MM.1S (cell line): Measurements from ENCODE around the gene MPV17.

Source experiments
- DNase-seq: peaks from one replicate; pipeline ENCODE4 v3.0.0-alpha.2; 2015
- H2AFZ ChIP-seq: fragments of 300-600 bp; sonication (generic); 2 replicates; pipeline ENCODE4 v1.6.0; 2016; ENCODE audit warnings: antibody characterized with exemption, low read length
- H3F3A ChIP-seq: fragments of 300-600 bp; sonication (generic); 2 replicates; pipeline ENCODE4 v1.6.1; 2016; ENCODE audit warnings: mild to moderate bottlenecking, antibody characterized with exemption, low read length, moderate library complexity, mixed read lengths; ENCODE audit not compliant: insufficient read depth
- H3K27ac ChIP-seq: fragments of 300-600 bp; sonication (generic); 2 replicates; pipeline ENCODE4 v1.5.1; 2016; ENCODE audit warnings: mild to moderate bottlenecking, low read length
- H3K27me3 ChIP-seq: fragments of 300-600 bp; sonication (generic); replicated peaks from 2 replicates; pipeline ENCODE4 v1.6.0; 2016; ENCODE audit warnings: low read length; ENCODE audit not compliant: insufficient read depth
- H3K36me3 ChIP-seq: fragments of 300-600 bp; sonication (generic); replicated peaks from 2 replicates; pipeline ENCODE4 v1.6.1; 2016; ENCODE audit warnings: mild to moderate bottlenecking, low read length, mixed read lengths; ENCODE audit not compliant: insufficient read depth
- H3K4me1 ChIP-seq: fragments of 300-600 bp; sonication (generic); 2 replicates; pipeline ENCODE4 v1.6.1; 2016; ENCODE audit warnings: low read length, mixed read lengths
- H3K4me2 ChIP-seq: fragments of 300-600 bp; sonication (generic); 2 replicates; pipeline ENCODE4 v1.6.0; 2016; ENCODE audit warnings: low read depth, low read length
- H3K4me3 ChIP-seq: fragments of 300-600 bp; sonication (generic); 2 replicates; pipeline ENCODE4 v1.5.1; 2016; ENCODE audit warnings: low read length, mixed read lengths
- H3K79me2 ChIP-seq: fragments of 300-600 bp; sonication (generic); 2 replicates; pipeline ENCODE4 v1.6.1; 2016; ENCODE audit warnings: mixed run types, low read length, mixed read lengths
- H3K9ac ChIP-seq: fragments of 300-600 bp; sonication (generic); 2 replicates; pipeline ENCODE4 v1.6.1; 2016; ENCODE audit warnings: low read length, mixed read lengths
- H3K9me2 ChIP-seq: fragments of 300-600 bp; sonication (generic); replicated peaks from 2 replicates; pipeline ENCODE4 v1.6.1; 2016; ENCODE audit warnings: mild to moderate bottlenecking, low read length, mixed read lengths; ENCODE audit not compliant: insufficient read depth
- H3K9me3 ChIP-seq: fragments of 300-600 bp; sonication (generic); replicated peaks from 2 replicates; pipeline ENCODE4 v1.6.1; 2016; ENCODE audit warnings: mild to moderate bottlenecking, low read length, mixed read lengths; ENCODE audit not compliant: insufficient read depth
- H4K20me1 ChIP-seq: fragments of 300-600 bp; sonication (generic); 2 replicates; pipeline ENCODE4 v1.6.1; 2016; ENCODE audit warnings: mild to moderate bottlenecking, low read length, moderate library complexity, mixed read lengths; ENCODE audit not compliant: insufficient read depth
- CTCF ChIP-seq: fragments of 300-600 bp; sonication (generic); IDR thresholded peaks from 2 replicates; pipeline ENCODE4 v1.5.1; 2016; ENCODE audit warnings: antibody characterized with exemption, low read length, mixed read lengths
- EZH2 ChIP-seq: fragments of 300-600 bp; sonication (generic); optimal IDR thresholded peaks from 2 replicates; pipeline ENCODE3; 2017; ENCODE audit warnings: low read depth, mild to moderate bottlenecking, antibody characterized with exemption, low read length, mixed read lengths
- EZH2phosphoT487 ChIP-seq: fragments of 300-600 bp; sonication (generic); IDR thresholded peaks from 2 replicates; pipeline ENCODE4 v1.6.1; 2018; ENCODE audit warnings: antibody characterized with exemption, low read length

MPV17 gene

GRCh38 chr2:27306573-27307286 is 16.2 kb downstream of the MPV17 start:
- Histone ChIP-seq H3K4me2 (no peak overlapping the region), H3K9me3 (no peaks in the 10 kb centered on the region), H2AFZ (no peak overlapping the region), H3F3A (no peaks in the 10 kb centered on the region), H3K4me3 (no peak overlapping the region), H3K36me3 (no peaks in the 10 kb centered on the region), H3K4me1 (no peaks in the 10 kb centered on the region), H3K9me2 (no peaks in the 10 kb centered on the region), H3K79me2 (no peaks in the 10 kb centered on the region), H3K9ac (no peak overlapping the region), H4K20me1 (no peaks in the 10 kb centered on the region), H3K27me3 (no peaks in the 10 kb centered on the region), H3K27ac (no peak overlapping the region)
- TF ChIP-seq CTCF (no peak), EZH2phosphoT487 (no peak), EZH2 (no peak)
- no peak for DNase-seq

GRCh38 chr2:27306136-27306535 is 16.8 kb downstream of the MPV17 start:
- Histone ChIP-seq H3K27ac (no peak overlapping the region), H3K9ac (no peak overlapping the region), H3K4me1 (no peaks in the 10 kb centered on the region), H3K36me3 (no peaks in the 10 kb centered on the region), H3K4me3 (no peak overlapping the region), H3K27me3 (no peaks in the 10 kb centered on the region), H2AFZ (no peak overlapping the region), H3K9me3 (no peaks in the 10 kb centered on the region), H3K9me2 (no peaks in the 10 kb centered on the region), H3K79me2 (no peaks in the 10 kb centered on the region), H3F3A (no peaks in the 10 kb centered on the region), H4K20me1 (no peaks in the 10 kb centered on the region), H3K4me2 (no peak overlapping the region)
- DNase-seq, result no peak
- TF ChIP-seq CTCF, result no peak
- TF ChIP-seq EZH2phosphoT487, result no peak
- TF ChIP-seq EZH2, result no peak

- no peak overlapping the region for H3K27ac ChIP-seq
- TF ChIP-seq EZH2phosphoT487 (no peak), EZH2 (no peak), CTCF (no peak)
- H4K20me1 ChIP-seq, result no peaks in the 10 kb centered on the region
- H3K4me3 ChIP-seq, result no peak overlapping the region
- no peaks in the 10 kb centered on the region for H3K4me1 ChIP-seq
- H3K9ac ChIP-seq, result no peak overlapping the region
- no peaks in the 10 kb centered on the region for H3K9me2 ChIP-seq
- no peak for DNase-seq
- H2AFZ ChIP-seq, result no peak overlapping the region
- no peak overlapping the region for H3K4me2 ChIP-seq
- no peaks in the 10 kb centered on the region for H3K27me3 ChIP-seq
- no peaks in the 10 kb centered on the region for H3K79me2 ChIP-seq
- no peaks in the 10 kb centered on the region for H3K9me3 ChIP-seq
- H3K36me3 ChIP-seq, result no peaks in the 10 kb centered on the region
- H3F3A ChIP-seq, result no peaks in the 10 kb centered on the region
Measured at GRCh38 chr2:27305516-27305915, 17.4 kb downstream of the MPV17 start.
